ENCODE results near the gene SLC39A5.
"Not testable (repeated sequence)": the region's sequence is repeated elsewhere in the genome, so short reads cannot be mapped to it uniquely, and the experiment has no call there.

Gene SLC39A5

GRCh38 chr12:56280849-56281248 is 51.0 kb downstream of the SLC39A5 start:
- DNase-seq (ENCODE audit: low read depth), result no peak

- no peak for DNase-seq (ENCODE audit: low read depth)
Observed at GRCh38 chr12:56282030-56282429, 52.2 kb downstream of the SLC39A5 start.

GRCh38 chr12:56282579-56282978 is 52.7 kb downstream of the SLC39A5 start:
- DNase-seq (ENCODE audit: low read depth), result no peak

DNA sequence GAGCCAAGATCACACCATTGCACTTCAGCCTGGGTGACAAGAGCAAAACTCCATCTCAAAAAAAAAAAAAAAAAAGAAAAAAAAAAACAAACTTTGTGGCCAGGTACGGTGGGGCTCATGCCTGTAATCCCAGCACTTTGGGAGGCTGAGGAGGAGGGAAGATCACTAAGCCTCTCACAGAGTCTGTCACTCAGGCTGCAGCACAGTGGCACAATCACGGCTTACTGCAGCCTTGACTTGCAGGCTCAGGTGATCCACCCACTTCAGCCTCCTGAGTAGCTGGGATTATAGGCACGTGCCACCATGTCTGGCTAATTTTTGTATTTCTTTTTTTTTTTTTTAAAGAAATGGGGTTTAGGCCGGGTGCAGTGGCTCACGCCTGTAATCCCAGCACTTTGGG is 54.4 kb downstream of the SLC39A5 start:
- not testable (repeated sequence) for DNase-seq (ENCODE audit: low read depth)

DNA sequence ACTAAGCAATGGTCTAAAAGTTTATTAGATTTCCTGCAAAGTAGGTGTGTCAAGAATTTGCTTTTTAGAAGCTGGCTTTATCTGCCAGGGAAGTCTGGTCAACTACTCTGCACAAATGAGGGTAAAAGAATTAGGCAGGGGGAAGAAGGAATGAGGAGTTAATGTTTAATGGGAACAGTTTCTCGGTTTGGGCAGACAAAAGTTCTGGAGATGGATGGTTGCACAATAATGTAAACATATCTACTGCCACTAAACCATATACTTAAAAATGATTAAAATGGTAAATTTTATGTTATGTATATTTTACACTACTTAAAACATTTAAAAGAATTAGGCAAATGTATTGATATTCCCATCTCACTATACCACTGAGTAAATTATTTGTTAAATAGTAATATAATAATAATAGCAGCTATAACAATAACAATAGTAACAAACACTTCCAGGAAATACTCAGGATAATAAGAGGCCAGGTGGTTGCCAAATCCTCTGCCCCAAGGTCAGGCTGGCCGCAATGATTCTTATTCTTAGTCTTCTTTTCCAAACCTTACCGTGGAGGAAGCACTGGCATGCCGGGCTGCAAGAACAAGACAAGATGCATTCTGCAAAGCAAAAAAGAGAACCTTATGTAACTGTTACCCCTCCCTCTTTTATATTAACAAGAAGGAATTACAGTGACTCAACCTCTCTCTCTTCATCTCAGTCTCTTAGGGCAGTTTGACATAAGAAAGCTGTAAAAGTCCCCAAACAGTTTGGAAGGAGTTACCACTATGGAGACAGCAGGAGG is 56.4 kb downstream of the SLC39A5 start:
- no peak for DNase-seq (ENCODE audit: low read depth)

All from stimulated activated CD4-positive, alpha-beta T cell treated with anti-CD3 and anti-CD28 coated beads, Interleukin-2, amount 100 ng/mL, for 4 hours (primary cell).